ENCODE results near the gene ACSL5.

Gene ACSL5

GRCh38 chr10:112390125-112390703 lies 16.3 kb downstream of the ACSL5 start:
- Histone ChIP-seq H3K36me3 (no peaks in the 10 kb centered on the region), H3K4me3 (ENCODE audit: low read depth, low read length) (no peak overlapping the region), H3K4me1 (no peaks in the 10 kb centered on the region), H3K9me3 (no peaks in the 10 kb centered on the region), H3K27me3 (peaks cover 20% of the 10 kb centered on the region)
- DNase-seq = no peak
- TF ChIP-seq CTCF (IDR thresholded peaks at IDR 0.05; ENCODE audit: low read depth, low read length) = no peak

GRCh38 chr10:112393341-112393740 lies 19.4 kb downstream of the ACSL5 start:
- no peaks in the 10 kb centered on the region for H3K36me3 ChIP-seq
- H3K4me1 ChIP-seq = no peaks in the 10 kb centered on the region
- DNase-seq = no peak
- no peak for TF ChIP-seq CTCF (IDR thresholded peaks at IDR 0.05; ENCODE audit: low read depth, low read length)
- H3K27me3 ChIP-seq = peaks cover 32% of the 10 kb centered on the region
- H3K9me3 ChIP-seq = no peaks in the 10 kb centered on the region
- H3K4me3 ChIP-seq (ENCODE audit: low read depth, low read length) = no peak overlapping the region

- Histone ChIP-seq H3K36me3 (no peaks in the 10 kb centered on the region), H3K4me3 (ENCODE audit: low read depth, low read length) (no peak overlapping the region), H3K27me3 (peaks cover 32% of the 10 kb centered on the region), H3K4me1 (no peaks in the 10 kb centered on the region), H3K9me3 (no peaks in the 10 kb centered on the region)
- no peak for DNase-seq
- TF ChIP-seq CTCF (IDR thresholded peaks at IDR 0.05; ENCODE audit: low read depth, low read length) = no peak
Observed at GRCh38 chr10:112393827-112394226, 19.9 kb downstream of the ACSL5 start.

GRCh38 chr10:112394475-112394875 lies 20.6 kb downstream of the ACSL5 start:
- Histone ChIP-seq H3K36me3 (no peaks in the 10 kb centered on the region), H3K4me3 (ENCODE audit: low read depth, low read length) (no peak overlapping the region), H3K4me1 (no peaks in the 10 kb centered on the region), H3K9me3 (no peaks in the 10 kb centered on the region), H3K27me3 (peaks cover 32% of the 10 kb centered on the region)
- DNase-seq = no peak
- no peak for TF ChIP-seq CTCF (IDR thresholded peaks at IDR 0.05; ENCODE audit: low read depth, low read length)

- no peak for TF ChIP-seq CTCF (IDR thresholded peaks at IDR 0.05; ENCODE audit: low read depth, low read length)
- peaks cover 32% of the 10 kb centered on the region for H3K27me3 ChIP-seq
- H3K36me3 ChIP-seq = no peaks in the 10 kb centered on the region
- no peaks in the 10 kb centered on the region for H3K4me1 ChIP-seq
- no peak overlapping the region for H3K4me3 ChIP-seq (ENCODE audit: low read depth, low read length)
- no peaks in the 10 kb centered on the region for H3K9me3 ChIP-seq
- no peak for DNase-seq
Observed at GRCh38 chr10:112395809-112396530, 22.1 kb downstream of the ACSL5 start.

GRCh38 chr10:112397592-112397991 lies 23.7 kb downstream of the ACSL5 start:
- DNase-seq = no peak
- H3K4me1 ChIP-seq = no peaks in the 10 kb centered on the region
- no peak for TF ChIP-seq CTCF (IDR thresholded peaks at IDR 0.05; ENCODE audit: low read depth, low read length)
- H3K4me3 ChIP-seq (ENCODE audit: low read depth, low read length) = no peak overlapping the region
- H3K27me3 ChIP-seq = peaks cover 37% of the 10 kb centered on the region
- no peaks in the 10 kb centered on the region for H3K36me3 ChIP-seq
- no peaks in the 10 kb centered on the region for H3K9me3 ChIP-seq

Measured in BE2C (cell line).